Measurements from ENCODE around the gene PTCHD1.

Gene PTCHD1

GRCh38 chrX:23422912-23423311, 88.3 kb downstream of the PTCHD1 start:
- DNase-seq = no peak

GRCh38 chrX:23434356-23434884, 99.8 kb downstream of the PTCHD1 start:
- no peak for DNase-seq

GRCh38 chrX:23435108-23435507, 100.5 kb downstream of the PTCHD1 start:
- DNase-seq = no peak

GRCh38 chrX:23435575-23435974, 100.9 kb downstream of the PTCHD1 start:
- DNase-seq = no peak

- no peak for DNase-seq
Measured at GRCh38 chrX:23436875-23437274, 102.2 kb downstream of the PTCHD1 start.

GRCh38 chrX:23451266-23451665, 116.6 kb downstream of the PTCHD1 start:
- no peak for DNase-seq
